Adrenal gland (tissue), 12 donors: ENCODE measurements around the gene LUC7L. TPM values are rescaled to one million over a fixed set of nuclear protein-coding genes. Genes with fewer than 3 reads are reported as not detected.
"Not testable (repeated sequence)": the region's sequence is repeated elsewhere in the genome, so short reads cannot be mapped to it uniquely, and the experiment has no call there.

Experiments
- DNase-seq, 7 donors: peaks; one replicate each; pipeline ENCODE4 v3.0.0-alpha.2; 2019 to 2020
- H3K27ac ChIP-seq, 5 donors: fragments of 200-600 bp; sonication (generic) in 4 of 5; 1 replicate in 3 of 5; 2 replicates in 2 of 5; pipeline versions ENCODE4 v1.5.1 to v1.8.0; 2016 to 2020; ENCODE audit warnings: mild to moderate bottlenecking in 1 of 5
- H3K27me3 ChIP-seq: fragments of 200-600 bp; 2 replicates; pipeline ENCODE4 v1.8.0; 2021
- H3K36me3 ChIP-seq, 2 donors: fragments of 200-600 bp; replicated peaks in 1 of 2; 1 replicate in 1 of 2; 2 replicates in 1 of 2; pipeline versions ENCODE4 v1.5.1 to v1.8.0; 2018 to 2022
- H3K4me1 ChIP-seq, 2 donors: fragments of 200-600 bp; replicated peaks in 1 of 2; 1 replicate in 1 of 2; 2 replicates in 1 of 2; pipeline versions ENCODE4 v1.5.1 to v1.8.0; 2018 to 2021
- H3K4me3 ChIP-seq, 4 donors: fragments of 200-600 bp; sonication (generic) in 3 of 4; one replicate each; pipeline ENCODE4 v1.5.1; 2016 to 2018
- H3K9me3 ChIP-seq, 3 donors: fragments of 200-600 bp; sonication (generic) in 1 of 3; replicated peaks in 1 of 3; 1 replicate in 2 of 3; 2 replicates in 1 of 3; pipeline versions ENCODE4 v1.5.1 to v1.8.0; 2016 to 2021
- POLR2A ChIP-seq, 2 donors: fragments of 450-650 bp; IDR thresholded peaks; one replicate each; pipeline ENCODE4 v1.6.1; 2017; ENCODE audit warnings: antibody characterized with exemption in 2 of 2, mild to moderate bottlenecking in 2 of 2, moderate library complexity in 1 of 2
- WGBS, 4 donors: extraction: QIAGEN DNeasy Blood & Tissue Kit in 2 of 4; methylation state at CpG; one replicate each; pipeline versions ENCODE4 v1.1.5 to v1.1.7; 2013 to 2017; 5-methylcytosine and 5-hydroxymethylcytosine counted together
- intact Hi-C, 2 donors: fragments of 100-400 bp; cut with DNase I; formaldehyde crosslinking; loops; one replicate each; pipeline versions ENCODE4 v1.14.1 to v1.15.0; 2022 to 2023
- polyA plus RNA-seq, 3 donors: library from polyadenylated mRNA; stranded (reverse); fragments of 200-250 nt in 2 of 3; fragments of 350-450 nt in 1 of 3; fragmentation: Illumina TruSeq in 1 of 3; extraction: RNeasy Lipid Tissue Mini Kit (QIAGEN cat#74804) in 1 of 3; gene quantifications; one replicate each; pipeline ENCODE4 v1.2.3, GENCODE V29; 2013 to 2014
- total RNA-seq, 9 donors: library from RNA; depleted of rRNA in 4 of 9; stranded (reverse); fragments of >200 nt in 4 of 9; fragments of 120-200 nt in 1 of 9; fragmentation: NEBNext Ultra II Directional in 1 of 9; extraction: Animal tissue kit (Norgen Biotek cat#: 25700) in 1 of 9; gene quantifications; one replicate each; pipeline versions ENCODE4 v1.1.0 to v1.2.4, GENCODE V29; 2013 to 2023
- TF ChIP-seq, protein P1 (sequence below), 6 experiments: fragments of 450-650 bp in 4 of 6; fragments of 200-600 bp in 2 of 6; sonication (generic) in 1 of 6; IDR thresholded peaks; 1 replicate in 5 of 6; 2 replicates in 1 of 6; pipeline versions ENCODE4 v1.5.1 to v1.8.0; 2016 to 2021; ENCODE audit warnings: antibody characterized with exemption in 6 of 6, mild to moderate bottlenecking in 2 of 6, moderate library complexity in 1 of 6
- donor health status: healthy with polysubstance abuse.
- donor health status: Bipolar disorder and iron deficiency.
- donor health status: DM: yes; HTN: yes; CAD: no.
- donor health status: DM: no; HTN: no; CAD: no.
- donor health status: DM: no; HTN: no; CAD: no.
- donor health status: DM: yes; HTN: yes; CAD: no.

The LUC7L gene
- total and polyA plus RNA-seq, 12 donors, result 19.7 to 700 (median 79.1) TPM

DNA sequence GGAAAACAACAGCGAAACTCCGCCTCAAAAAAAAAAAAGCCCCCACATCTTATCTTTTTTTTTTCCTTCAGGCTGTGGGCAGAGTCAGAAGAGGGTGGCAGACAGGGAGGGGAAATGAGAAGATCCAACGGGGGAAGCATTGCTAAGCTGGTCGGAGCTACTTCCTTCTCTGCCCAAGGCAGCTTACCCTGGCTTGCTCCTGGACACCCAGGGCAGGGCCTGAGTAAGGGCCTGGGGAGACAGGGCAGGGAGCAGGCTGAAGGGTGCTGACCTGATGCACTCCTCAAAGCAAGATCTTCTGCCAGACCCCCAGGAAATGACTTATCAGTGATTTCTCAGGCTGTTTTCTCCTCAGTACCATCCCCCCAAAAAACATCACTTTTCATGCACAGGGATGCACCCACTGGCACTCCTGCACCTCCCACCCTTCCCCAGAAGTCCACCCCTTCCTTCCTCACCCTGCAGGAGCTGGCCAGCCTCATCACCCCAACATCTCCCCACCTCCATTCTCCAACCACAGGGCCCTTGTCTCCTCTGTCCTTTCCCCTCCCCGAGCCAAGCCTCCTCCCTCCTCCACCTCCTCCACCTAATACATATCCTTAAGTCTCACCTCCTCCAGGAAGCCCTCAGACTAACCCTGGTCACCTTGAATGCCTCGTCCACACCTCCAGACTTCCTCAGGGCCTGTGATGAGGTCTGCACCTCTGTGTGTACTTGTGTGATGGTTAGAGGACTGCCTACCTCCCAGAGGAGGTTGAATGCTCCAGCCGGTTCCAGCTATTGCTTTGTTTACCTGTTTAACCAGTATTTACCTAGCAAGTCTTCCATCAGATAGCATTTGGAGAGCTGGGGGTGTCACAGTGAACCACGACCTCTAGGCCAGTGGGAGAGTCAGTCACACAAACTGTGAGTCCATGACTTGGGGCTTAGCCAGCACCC lies 54.0 kb downstream of the LUC7L start:
- H3K27me3 ChIP-seq, result peaks cover 55% of the 10 kb centered on the region
- no peaks in the 10 kb centered on the region for H3K36me3 ChIP-seq
- no peak for DNase-seq
- peaks cover 0 to 5% of the 10 kb centered on the region in 2 donors for H3K4me1 ChIP-seq
- H3K4me3 ChIP-seq, result no peak overlapping the region
- H3K9me3 ChIP-seq, result no peaks in the 10 kb centered on the region
- 17 to 35% (median 26%) methylated on average over 7 to 8 of the region's 8 CpGs for WGBS, 4 donors
- no peak overlapping the region for H3K27ac ChIP-seq
- intact Hi-C loops, result no loop called here
- TF ChIP-seq, protein P1, sequence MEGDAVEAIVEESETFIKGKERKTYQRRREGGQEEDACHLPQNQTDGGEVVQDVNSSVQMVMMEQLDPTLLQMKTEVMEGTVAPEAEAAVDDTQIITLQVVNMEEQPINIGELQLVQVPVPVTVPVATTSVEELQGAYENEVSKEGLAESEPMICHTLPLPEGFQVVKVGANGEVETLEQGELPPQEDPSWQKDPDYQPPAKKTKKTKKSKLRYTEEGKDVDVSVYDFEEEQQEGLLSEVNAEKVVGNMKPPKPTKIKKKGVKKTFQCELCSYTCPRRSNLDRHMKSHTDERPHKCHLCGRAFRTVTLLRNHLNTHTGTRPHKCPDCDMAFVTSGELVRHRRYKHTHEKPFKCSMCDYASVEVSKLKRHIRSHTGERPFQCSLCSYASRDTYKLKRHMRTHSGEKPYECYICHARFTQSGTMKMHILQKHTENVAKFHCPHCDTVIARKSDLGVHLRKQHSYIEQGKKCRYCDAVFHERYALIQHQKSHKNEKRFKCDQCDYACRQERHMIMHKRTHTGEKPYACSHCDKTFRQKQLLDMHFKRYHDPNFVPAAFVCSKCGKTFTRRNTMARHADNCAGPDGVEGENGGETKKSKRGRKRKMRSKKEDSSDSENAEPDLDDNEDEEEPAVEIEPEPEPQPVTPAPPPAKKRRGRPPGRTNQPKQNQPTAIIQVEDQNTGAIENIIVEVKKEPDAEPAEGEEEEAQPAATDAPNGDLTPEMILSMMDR (IDR thresholded peaks at IDR 0.05), result no peak

DNA sequence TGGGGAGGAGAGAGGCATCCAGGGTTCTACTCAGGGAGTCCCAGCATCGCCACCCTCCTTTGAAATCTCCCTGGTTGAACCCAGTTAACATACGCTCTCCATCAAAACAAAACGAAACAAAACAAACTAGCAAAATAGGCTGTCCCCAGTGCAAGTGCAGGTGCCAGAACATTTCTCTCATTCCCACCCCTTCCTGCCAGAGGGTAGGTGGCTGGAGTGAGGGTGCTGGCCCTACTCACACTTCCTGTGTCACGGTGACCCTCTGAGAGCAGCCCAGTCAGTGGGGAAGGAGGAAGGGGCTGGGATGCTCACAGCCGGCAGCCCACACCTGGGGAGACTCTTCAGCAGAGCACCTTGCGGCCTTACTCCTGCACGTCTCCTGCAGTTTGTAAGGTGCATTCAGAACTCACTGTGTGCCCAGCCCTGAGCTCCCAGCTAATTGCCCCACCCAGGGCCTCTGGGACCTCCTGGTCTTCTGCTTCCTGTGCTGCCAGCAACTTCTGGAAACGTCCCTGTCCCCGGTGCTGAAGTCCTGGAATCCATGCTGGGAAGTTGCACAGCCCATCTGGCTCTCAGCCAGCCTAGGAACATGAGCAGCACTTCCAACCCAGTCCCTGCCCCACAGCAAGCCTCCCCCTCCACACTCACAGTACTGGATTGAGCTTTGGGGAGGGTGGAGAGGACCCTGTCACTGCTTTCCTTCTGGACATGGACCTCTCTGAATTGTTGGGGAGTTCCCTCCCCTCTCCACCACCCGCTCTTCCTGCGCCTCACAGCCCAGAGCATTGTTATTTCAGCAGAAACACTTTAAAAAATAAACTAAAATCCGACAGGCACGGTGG lies 55.1 kb downstream of the LUC7L start:
- H3K36me3 ChIP-seq, intact Hi-C loops, H3K4me3 ChIP-seq, H3K27ac ChIP-seq, H3K9me3 ChIP-seq, H3K4me1 ChIP-seq: not testable (repeated sequence)
- 20 to 37% (median 26%) methylated on average over 4 to 6 of the region's 13 CpGs for WGBS, 4 donors
- DNase-seq, result peak in 4 of 7 donors; percentile 33 to 66 (median 40)
- H3K27me3 ChIP-seq, result peaks cover 46% of the 10 kb centered on the region

DNA sequence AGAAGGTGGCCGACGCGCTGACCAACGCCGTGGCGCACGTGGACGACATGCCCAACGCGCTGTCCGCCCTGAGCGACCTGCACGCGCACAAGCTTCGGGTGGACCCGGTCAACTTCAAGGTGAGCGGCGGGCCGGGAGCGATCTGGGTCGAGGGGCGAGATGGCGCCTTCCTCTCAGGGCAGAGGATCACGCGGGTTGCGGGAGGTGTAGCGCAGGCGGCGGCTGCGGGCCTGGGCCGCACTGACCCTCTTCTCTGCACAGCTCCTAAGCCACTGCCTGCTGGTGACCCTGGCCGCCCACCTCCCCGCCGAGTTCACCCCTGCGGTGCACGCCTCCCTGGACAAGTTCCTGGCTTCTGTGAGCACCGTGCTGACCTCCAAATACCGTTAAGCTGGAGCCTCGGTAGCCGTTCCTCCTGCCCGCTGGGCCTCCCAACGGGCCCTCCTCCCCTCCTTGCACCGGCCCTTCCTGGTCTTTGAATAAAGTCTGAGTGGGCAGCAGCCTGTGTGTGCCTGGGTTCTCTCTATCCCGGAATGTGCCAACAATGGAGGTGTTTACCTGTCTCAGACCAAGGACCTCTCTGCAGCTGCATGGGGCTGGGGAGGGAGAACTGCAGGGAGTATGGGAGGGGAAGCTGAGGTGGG lies 55.9 kb downstream of the LUC7L start:
- H3K27ac ChIP-seq, DNase-seq, H3K4me3 ChIP-seq, H3K36me3 ChIP-seq, H3K4me1 ChIP-seq, H3K9me3 ChIP-seq, intact Hi-C loops: not testable (repeated sequence)
- 0 to 7% (median 6%) methylated on average over 1 to 26 of the region's 44 CpGs for WGBS, 4 donors
- peaks cover 46% of the 10 kb centered on the region for H3K27me3 ChIP-seq

DNA sequence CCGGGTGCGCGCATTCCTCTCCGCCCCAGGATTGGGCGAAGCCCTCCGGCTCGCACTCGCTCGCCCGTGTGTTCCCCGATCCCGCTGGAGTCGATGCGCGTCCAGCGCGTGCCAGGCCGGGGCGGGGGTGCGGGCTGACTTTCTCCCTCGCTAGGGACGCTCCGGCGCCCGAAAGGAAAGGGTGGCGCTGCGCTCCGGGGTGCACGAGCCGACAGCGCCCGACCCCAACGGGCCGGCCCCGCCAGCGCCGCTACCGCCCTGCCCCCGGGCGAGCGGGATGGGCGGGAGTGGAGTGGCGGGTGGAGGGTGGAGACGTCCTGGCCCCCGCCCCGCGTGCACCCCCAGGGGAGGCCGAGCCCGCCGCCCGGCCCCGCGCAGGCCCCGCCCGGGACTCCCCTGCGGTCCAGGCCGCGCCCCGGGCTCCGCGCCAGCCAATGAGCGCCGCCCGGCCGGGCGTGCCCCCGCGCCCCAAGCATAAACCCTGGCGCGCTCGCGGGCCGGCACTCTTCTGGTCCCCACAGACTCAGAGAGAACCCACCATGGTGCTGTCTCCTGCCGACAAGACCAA lies 56.8 kb downstream of the LUC7L start, which contains the start of gene HBA2:
Gene HBA2 (plus strand): TSS at position 503 of the 568 bp plus-strand sequence. CDS start 37 bp downstream, at position 540.
- H3K27ac ChIP-seq, intact Hi-C loops, H3K36me3 ChIP-seq, H3K9me3 ChIP-seq, H3K4me3 ChIP-seq, DNase-seq, H3K4me1 ChIP-seq: not testable (repeated sequence)
- peaks cover 46% of the 10 kb centered on the region for H3K27me3 ChIP-seq
- WGBS, 4 donors, result no CpG with 5 or more reads among the region's 74 CpGs

DNA sequence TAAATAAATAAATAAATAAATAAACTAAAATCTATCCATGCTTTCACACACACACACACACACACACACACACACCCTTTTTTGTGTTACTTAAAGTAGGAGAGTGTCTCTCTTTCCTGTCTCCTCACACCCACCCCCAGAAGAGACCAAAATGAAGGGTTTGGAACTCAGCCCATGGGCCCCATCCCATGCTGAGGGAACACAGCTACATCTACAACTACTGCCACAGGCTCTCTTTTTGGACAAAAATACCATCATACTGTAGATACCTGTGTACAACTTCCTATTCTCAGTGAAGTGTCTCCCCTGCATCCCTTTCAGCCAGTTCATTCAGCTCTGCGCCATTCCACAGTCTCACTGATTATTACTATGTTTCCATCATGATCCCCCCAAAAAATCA lies 58.5 kb downstream of the LUC7L start:
- Histone ChIP-seq H3K36me3 (no peaks in the 10 kb centered on the region), H3K9me3 (no peaks in the 10 kb centered on the region), H3K4me3 (no peak overlapping the region), H3K27me3 (peaks cover 58% of the 10 kb centered on the region), H3K4me1 (peaks cover 6 to 7% of the 10 kb centered on the region in 2 donors), H3K27ac (no peak overlapping the region)
- intact Hi-C loops, result no loop called here
- TF ChIP-seq, protein P1 (IDR thresholded peaks at IDR 0.05), result no peak
- no peak for TF ChIP-seq POLR2A (IDR thresholded peaks at IDR 0.05)
- no peak for DNase-seq
- 0 to 34% (median 26%) methylated on average over 1 of the region's 1 CpG for WGBS, 4 donors

DNA sequence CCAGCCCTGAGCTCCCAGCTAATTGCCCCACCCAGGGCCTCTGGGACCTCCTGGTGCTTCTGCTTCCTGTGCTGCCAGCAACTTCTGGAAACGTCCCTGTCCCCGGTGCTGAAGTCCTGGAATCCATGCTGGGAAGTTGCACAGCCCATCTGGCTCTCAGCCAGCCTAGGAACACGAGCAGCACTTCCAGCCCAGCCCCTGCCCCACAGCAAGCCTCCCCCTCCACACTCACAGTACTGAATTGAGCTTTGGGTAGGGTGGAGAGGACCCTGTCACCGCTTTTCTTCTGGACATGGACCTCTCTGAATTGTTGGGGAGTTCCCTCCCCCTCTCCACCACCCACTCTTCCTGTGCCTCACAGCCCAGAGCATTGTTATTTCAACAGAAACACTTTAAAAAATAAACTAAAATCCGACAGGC lies 59.2 kb downstream of the LUC7L start:
- intact Hi-C loops, H3K36me3 ChIP-seq, H3K9me3 ChIP-seq, H3K27ac ChIP-seq, H3K4me3 ChIP-seq: not testable (repeated sequence)
- WGBS, 4 donors, result 1 to 7% (median 5%) methylated on average over 5 of the region's 5 CpGs
- DNase-seq, result peak in 4 of 7 donors; percentile 38 to 63 (median 46)
- peaks cover 7 to 14% of the 10 kb centered on the region in 2 donors for H3K4me1 ChIP-seq
- peaks cover 60% of the 10 kb centered on the region for H3K27me3 ChIP-seq
